Measurements from ENCODE around the gene RSPH6A. TPM values are rescaled to one million over a fixed set of nuclear protein-coding genes. Genes with fewer than 3 reads are reported as not detected.
A peak's percentile ranks its signal among the peaks of the same experiment; 100 is the strongest.

RSPH6A gene
- total RNA-seq, 1 donor from 2014 or later: not detected

GRCh38 chr19:45825917-45826893 is 11.1 kb upstream of the RSPH6A start:
- DNase-seq (ENCODE audit: extremely low read depth, low read depth, low spot score): no peak

- no peak for DNase-seq (ENCODE audit: extremely low read depth, low read depth, low spot score)
These were observed 10.1 kb upstream of the RSPH6A start for GRCh38 chr19:45825263-45825605.

GRCh38 chr19:45824531-45825262 is 9.6 kb upstream of the RSPH6A start:
- no peak for DNase-seq (ENCODE audit: extremely low read depth, low read depth, low spot score)

GRCh38 chr19:45824041-45824471 is 8.9 kb upstream of the RSPH6A start:
- DNase-seq (ENCODE audit: extremely low read depth, low read depth, low spot score): no peak

GRCh38 chr19:45823182-45823581 is 8.1 kb upstream of the RSPH6A start:
- DNase-seq (ENCODE audit: extremely low read depth, low read depth, low spot score): no peak

GRCh38 chr19:45822716-45823115 is 7.6 kb upstream of the RSPH6A start:
- no peak for DNase-seq (ENCODE audit: extremely low read depth, low read depth, low spot score)

- no peak for DNase-seq (ENCODE audit: extremely low read depth, low read depth, low spot score)
These were observed 6.5 kb upstream of the RSPH6A start for GRCh38 chr19:45821570-45821969.

- DNase-seq (ENCODE audit: extremely low read depth, low read depth, low spot score): no peak
These were observed 6.0 kb upstream of the RSPH6A start for GRCh38 chr19:45821103-45821521.

- DNase-seq (ENCODE audit: extremely low read depth, low read depth, low spot score): no peak
These were observed 5.5 kb upstream of the RSPH6A start for GRCh38 chr19:45820413-45821102.

- no peak for DNase-seq (ENCODE audit: extremely low read depth, low read depth, low spot score)
These were observed 4.7 kb upstream of the RSPH6A start for GRCh38 chr19:45819769-45820168.

GRCh38 chr19:45817725-45818301 is 2.7 kb upstream of the RSPH6A start:
- no peak for DNase-seq (ENCODE audit: extremely low read depth, low read depth, low spot score)

GRCh38 chr19:45817010-45817724 is 2.1 kb upstream of the RSPH6A start:
- DNase-seq (ENCODE audit: extremely low read depth, low read depth, low spot score): peak; percentile 73

GRCh38 chr19:45816236-45817009 is 1.3 kb upstream of the RSPH6A start:
- no peak for DNase-seq (ENCODE audit: extremely low read depth, low read depth, low spot score)

- DNase-seq (ENCODE audit: extremely low read depth, low read depth, low spot score): no peak
These were observed 541 bp upstream of the RSPH6A start for GRCh38 chr19:45815481-45816216.

- no peak for DNase-seq (ENCODE audit: extremely low read depth, low read depth, low spot score)
These were observed 835 bp downstream of the RSPH6A start for GRCh38 chr19:45814166-45814780.

GRCh38 chr19:45812297-45812696 is 2.8 kb downstream of the RSPH6A start:
- no peak for DNase-seq (ENCODE audit: extremely low read depth, low read depth, low spot score)

- peak; percentile 42 for DNase-seq (ENCODE audit: extremely low read depth, low read depth, low spot score)
These were observed 5.4 kb downstream of the RSPH6A start for GRCh38 chr19:45809643-45810159.

GRCh38 chr19:45805719-45806118 is 9.4 kb downstream of the RSPH6A start:
- DNase-seq (ENCODE audit: extremely low read depth, low read depth, low spot score): no peak
